Measurements from ENCODE around the gene HPS3. TPM values are rescaled to one million over a fixed set of nuclear protein-coding genes. Genes with fewer than 3 reads are reported as not detected.
A peak's percentile ranks its signal among the peaks of the same experiment; 100 is the strongest.

The HPS3 gene
- total RNA-seq, 1 experiment from 2014 or later, result 68.0 TPM

DNA sequence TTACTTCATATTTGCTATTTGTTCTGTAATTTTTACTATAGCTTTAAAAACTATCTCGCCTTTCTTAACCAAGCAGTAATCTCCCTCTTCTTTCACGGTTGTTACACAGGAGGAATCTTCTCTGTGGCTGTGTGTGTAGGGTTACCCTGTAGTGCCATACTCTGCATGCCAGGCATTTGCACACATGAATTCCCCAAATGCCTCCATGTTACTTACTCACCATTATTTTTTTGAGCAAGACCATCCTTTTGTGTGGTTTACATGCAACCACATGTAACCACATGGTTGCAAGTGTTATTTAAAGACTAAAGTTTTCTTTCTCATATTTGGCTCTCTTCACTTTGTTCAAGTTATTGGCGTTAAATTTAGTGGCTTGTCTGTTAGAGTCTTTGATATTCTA is 45.5 kb downstream of the HPS3 start:
- peak; percentile 72; the same call in 1 of the 2 replicates for ATAC-seq
- no TSS peak for BruUV-seq (replicated peaks)
- Histone ChIP-seq H3K9me3 (ENCODE audit: control insufficient read depth, insufficient read depth, low read depth, low read length) (peaks cover 19% of the 10 kb centered on the region), H3K4me1 (ENCODE audit: control insufficient read depth, insufficient read depth, low read length) (peaks cover 19% of the 10 kb centered on the region), H3K27me3 (ENCODE audit: control insufficient read depth, insufficient read depth, low read length) (no peaks in the 10 kb centered on the region), H3K36me3 (ENCODE audit: control insufficient read depth, insufficient read depth, low read length) (peaks cover 37% of the 10 kb centered on the region), H3K27ac (ENCODE audit: low read length) (peak overlapping the region; percentile 36), H3K4me3 (ENCODE audit: low read depth in 2 of 2, low read length in 2 of 2) (no peak overlapping the region)
- no peak for DNase-seq (ENCODE audit: low read depth, low spot score)
- POLR2A ChIA-PET, result no interaction called here
- in situ Hi-C loops (cut with HindIII; ENCODE audit: low pct_unique_long_range_greater_than_20kb, low sequenced_read_pairs), result no loop called here
- TF ChIP-seq POLR2AphosphoS5 (IDR thresholded peaks at IDR 0.05; ENCODE audit: low read depth, low read length), result no peak
- 0 out of 2 replicates have a peak, but pooled peaks have one; percentile 9 for TF ChIP-seq TCF7L2 (IDR thresholded peaks at IDR 0.05; ENCODE audit: low read depth, low read length)
- intact Hi-C loops (cut with micrococcal nuclease; ENCODE audit: unreplicated experiment), result no loop called here
- CTCF ChIA-PET, result no interaction called here

DNA sequence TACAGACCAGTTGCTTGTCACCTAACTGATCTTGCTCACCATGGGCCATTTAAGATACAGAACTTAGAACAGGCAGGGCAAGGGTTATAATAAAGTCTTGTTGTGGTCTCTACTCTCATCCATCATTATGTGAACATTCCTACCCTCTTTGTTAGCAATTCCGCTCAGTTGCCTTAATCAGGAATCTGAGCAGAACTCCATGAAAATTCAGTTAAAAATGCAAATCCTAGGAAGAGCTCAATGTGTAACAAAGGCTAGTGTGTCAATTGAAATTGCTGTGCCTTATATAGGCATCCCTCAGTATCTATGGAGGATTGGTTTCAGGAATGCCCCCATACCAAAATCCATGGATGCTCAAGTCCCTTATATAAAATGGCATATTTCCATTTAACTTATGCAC is 47.7 kb downstream of the HPS3 start:
- BruUV-seq (replicated peaks), result no TSS peak
- in situ Hi-C loops (cut with HindIII; ENCODE audit: low pct_unique_long_range_greater_than_20kb, low sequenced_read_pairs) (no loop called here), intact Hi-C loops (cut with micrococcal nuclease; ENCODE audit: unreplicated experiment) (no loop called here)
- Histone ChIP-seq H3K4me3 (ENCODE audit: low read depth in 2 of 2, low read length in 2 of 2) (no peak overlapping the region), H3K27ac (ENCODE audit: low read length) (peak overlapping the region; percentile 37; the same call in 1 of the 2 replicates), H3K4me1 (ENCODE audit: control insufficient read depth, insufficient read depth, low read length) (peaks cover 26% of the 10 kb centered on the region), H3K36me3 (ENCODE audit: control insufficient read depth, insufficient read depth, low read length) (peaks cover 27% of the 10 kb centered on the region), H3K27me3 (ENCODE audit: control insufficient read depth, insufficient read depth, low read length) (no peaks in the 10 kb centered on the region), H3K9me3 (ENCODE audit: control insufficient read depth, insufficient read depth, low read depth, low read length) (peaks cover 19% of the 10 kb centered on the region)
- DNase-seq (ENCODE audit: low read depth, low spot score) (no peak), ATAC-seq (no peak)
- no peak for TF ChIP-seq SIN3A (IDR thresholded peaks at IDR 0.05; ENCODE audit: borderline replicate concordance, insufficient read depth, low read depth, low read length)
- TF ChIP-seq, protein P1, sequence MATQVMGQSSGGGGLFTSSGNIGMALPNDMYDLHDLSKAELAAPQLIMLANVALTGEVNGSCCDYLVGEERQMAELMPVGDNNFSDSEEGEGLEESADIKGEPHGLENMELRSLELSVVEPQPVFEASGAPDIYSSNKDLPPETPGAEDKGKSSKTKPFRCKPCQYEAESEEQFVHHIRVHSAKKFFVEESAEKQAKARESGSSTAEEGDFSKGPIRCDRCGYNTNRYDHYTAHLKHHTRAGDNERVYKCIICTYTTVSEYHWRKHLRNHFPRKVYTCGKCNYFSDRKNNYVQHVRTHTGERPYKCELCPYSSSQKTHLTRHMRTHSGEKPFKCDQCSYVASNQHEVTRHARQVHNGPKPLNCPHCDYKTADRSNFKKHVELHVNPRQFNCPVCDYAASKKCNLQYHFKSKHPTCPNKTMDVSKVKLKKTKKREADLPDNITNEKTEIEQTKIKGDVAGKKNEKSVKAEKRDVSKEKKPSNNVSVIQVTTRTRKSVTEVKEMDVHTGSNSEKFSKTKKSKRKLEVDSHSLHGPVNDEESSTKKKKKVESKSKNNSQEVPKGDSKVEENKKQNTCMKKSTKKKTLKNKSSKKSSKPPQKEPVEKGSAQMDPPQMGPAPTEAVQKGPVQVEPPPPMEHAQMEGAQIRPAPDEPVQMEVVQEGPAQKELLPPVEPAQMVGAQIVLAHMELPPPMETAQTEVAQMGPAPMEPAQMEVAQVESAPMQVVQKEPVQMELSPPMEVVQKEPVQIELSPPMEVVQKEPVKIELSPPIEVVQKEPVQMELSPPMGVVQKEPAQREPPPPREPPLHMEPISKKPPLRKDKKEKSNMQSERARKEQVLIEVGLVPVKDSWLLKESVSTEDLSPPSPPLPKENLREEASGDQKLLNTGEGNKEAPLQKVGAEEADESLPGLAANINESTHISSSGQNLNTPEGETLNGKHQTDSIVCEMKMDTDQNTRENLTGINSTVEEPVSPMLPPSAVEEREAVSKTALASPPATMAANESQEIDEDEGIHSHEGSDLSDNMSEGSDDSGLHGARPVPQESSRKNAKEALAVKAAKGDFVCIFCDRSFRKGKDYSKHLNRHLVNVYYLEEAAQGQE (IDR thresholded peaks at IDR 0.05; ENCODE audit: insufficient read depth in 1 of 2, low read depth in 2 of 2, low read length in 1 of 2), result no peak
- TF ChIP-seq TCF7L2 (IDR thresholded peaks at IDR 0.05; ENCODE audit: low read depth, low read length), result no peak
- TF ChIP-seq, protein P2, sequence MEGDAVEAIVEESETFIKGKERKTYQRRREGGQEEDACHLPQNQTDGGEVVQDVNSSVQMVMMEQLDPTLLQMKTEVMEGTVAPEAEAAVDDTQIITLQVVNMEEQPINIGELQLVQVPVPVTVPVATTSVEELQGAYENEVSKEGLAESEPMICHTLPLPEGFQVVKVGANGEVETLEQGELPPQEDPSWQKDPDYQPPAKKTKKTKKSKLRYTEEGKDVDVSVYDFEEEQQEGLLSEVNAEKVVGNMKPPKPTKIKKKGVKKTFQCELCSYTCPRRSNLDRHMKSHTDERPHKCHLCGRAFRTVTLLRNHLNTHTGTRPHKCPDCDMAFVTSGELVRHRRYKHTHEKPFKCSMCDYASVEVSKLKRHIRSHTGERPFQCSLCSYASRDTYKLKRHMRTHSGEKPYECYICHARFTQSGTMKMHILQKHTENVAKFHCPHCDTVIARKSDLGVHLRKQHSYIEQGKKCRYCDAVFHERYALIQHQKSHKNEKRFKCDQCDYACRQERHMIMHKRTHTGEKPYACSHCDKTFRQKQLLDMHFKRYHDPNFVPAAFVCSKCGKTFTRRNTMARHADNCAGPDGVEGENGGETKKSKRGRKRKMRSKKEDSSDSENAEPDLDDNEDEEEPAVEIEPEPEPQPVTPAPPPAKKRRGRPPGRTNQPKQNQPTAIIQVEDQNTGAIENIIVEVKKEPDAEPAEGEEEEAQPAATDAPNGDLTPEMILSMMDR (IDR thresholded peaks at IDR 0.05), result no peak
- TF ChIP-seq POLR2AphosphoS5 (IDR thresholded peaks at IDR 0.05; ENCODE audit: low read depth, low read length), result no peak
- ChIA-PET CTCF (no interaction called here), POLR2A (no interaction called here)

DNA sequence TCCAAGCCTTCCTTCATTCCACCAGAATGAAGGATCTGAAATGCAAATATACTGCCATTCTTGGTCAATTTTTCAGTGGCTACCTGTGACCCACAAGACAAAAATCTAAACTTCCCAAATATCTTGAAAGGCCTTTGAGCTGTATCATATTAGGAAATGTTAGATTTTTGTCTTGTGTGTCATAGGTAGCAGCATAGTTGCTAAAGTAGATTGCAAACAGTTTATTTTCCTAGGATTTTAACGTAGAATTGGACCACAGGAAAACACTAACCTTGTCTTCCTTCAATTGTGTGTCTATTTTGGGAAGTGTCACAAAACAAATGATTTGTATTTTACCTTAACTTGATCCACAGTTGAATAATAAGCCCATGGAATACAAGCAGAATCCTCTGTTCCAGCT is 49.8 kb downstream of the HPS3 start:
- H3K4me1 ChIP-seq (ENCODE audit: control insufficient read depth, insufficient read depth, low read length), result peaks cover 25% of the 10 kb centered on the region
- ATAC-seq (no peak), DNase-seq (ENCODE audit: low read depth, low spot score) (peak; percentile 20)
- ChIA-PET POLR2A (interaction anchor here (0.6 kb wide), 1 partner anchor 59 kb away, joined by 3 read pairs; no protein-coding TSS in a partner anchor), CTCF (interaction anchor here (0.6 kb wide), 1 partner anchor 401 kb away, joined by 3 read pairs; no protein-coding TSS in a partner anchor)
- no TSS peak for BruUV-seq (replicated peaks)
- H3K9me3 ChIP-seq (ENCODE audit: control insufficient read depth, insufficient read depth, low read depth, low read length), result peaks cover 16% of the 10 kb centered on the region; the same call in 1 of the 2 replicates
- no peaks in the 10 kb centered on the region for H3K27me3 ChIP-seq (ENCODE audit: control insufficient read depth, insufficient read depth, low read length)
- H3K36me3 ChIP-seq (ENCODE audit: control insufficient read depth, insufficient read depth, low read length), result peaks cover 9% of the 10 kb centered on the region; the same call in 1 of the 2 replicates
- peak overlapping the region; percentile 78 for H3K27ac ChIP-seq (ENCODE audit: low read length)
- in situ Hi-C loops (cut with HindIII; ENCODE audit: low pct_unique_long_range_greater_than_20kb, low sequenced_read_pairs), result no loop called here
- intact Hi-C loops (cut with micrococcal nuclease; ENCODE audit: unreplicated experiment), result no loop called here
- TF ChIP-seq TCF7L2 (IDR thresholded peaks at IDR 0.05; ENCODE audit: low read depth, low read length) (no peak), POLR2AphosphoS5 (IDR thresholded peaks at IDR 0.05; ENCODE audit: low read depth, low read length) (no peak)
- TF ChIP-seq, protein P2 (IDR thresholded peaks at IDR 0.05), result no peak
- no peak overlapping the region for H3K4me3 ChIP-seq (ENCODE audit: low read depth in 2 of 2, low read length in 2 of 2)

All from Panc1 (cell line).